Osteocyte (in vitro differentiated cells): ENCODE measurements around the gene FAM114A2. TPM values are rescaled to one million over a fixed set of nuclear protein-coding genes. Genes with fewer than 3 reads are reported as not detected.

Experiments used
- DNase-seq: peaks from one replicate; pipeline ENCODE4 v3.0.0; 2021; ENCODE audit warnings: mixed read lengths; ENCODE audit not compliant: unreplicated experiment; ENCODE audit errors: extremely low spot score
- H3K27ac Mint-ChIP-seq: one replicate; pipeline ENCODE4 v1.8.0; 2021; ENCODE audit warnings: mild to moderate bottlenecking, mixed read lengths; ENCODE audit not compliant: unreplicated experiment
- H3K27me3 Mint-ChIP-seq: one replicate; pipeline ENCODE4 v1.8.0; 2021; ENCODE audit warnings: mixed read lengths; ENCODE audit not compliant: unreplicated experiment
- H3K36me3 Mint-ChIP-seq: one replicate; pipeline ENCODE4 v1.8.0; 2021; ENCODE audit warnings: mixed read lengths; ENCODE audit not compliant: unreplicated experiment
- H3K4me1 Mint-ChIP-seq: one replicate; pipeline ENCODE4 v1.8.0; 2021; ENCODE audit warnings: mixed read lengths; ENCODE audit not compliant: unreplicated experiment
- H3K4me3 Mint-ChIP-seq: one replicate; pipeline ENCODE4 v1.8.0; 2021; ENCODE audit warnings: mild to moderate bottlenecking, moderate library complexity, mixed read lengths; ENCODE audit not compliant: unreplicated experiment
- H3K9me3 Mint-ChIP-seq: one replicate; pipeline ENCODE4 v1.8.0; 2021; ENCODE audit warnings: mixed read lengths; ENCODE audit not compliant: unreplicated experiment
- CTCF ChIP-seq: fragments of 200-600 bp; sonication (generic); IDR thresholded peaks from 2 replicates; pipeline ENCODE4 v1.5.0; 2021; ENCODE audit warnings: antibody characterized with exemption, mild to moderate bottlenecking, moderate library complexity
- long read RNA-seq: library from polyadenylated mRNA; unstranded; transcript quantifications from one replicate; pipeline ENCODE4 v2.0.0, GENCODE V29; 2021
- total RNA-seq: library from RNA; stranded (reverse); gene quantifications from 2 replicates; pipeline ENCODE4 v1.2.1, GENCODE V29; 2021

The FAM114A2 gene
- total RNA-seq: 31.0 and 35.6 TPM in 2 replicates
- long read RNA-seq, full-length matches to known transcripts: 209 of 263 reads
- long read RNA-seq, partial matches to known transcripts: 9 of 263 reads
- long read RNA-seq, other reads (novel, unspliced or antisense): 45 of 263 reads

GRCh38 chr5:154038707-154039457 lies at the start of gene FAM114A2, which contains the start of gene MFAP3:
Gene FAM114A2, minus strand, starts transcription at chr5:154038910. Its CDS starts 3,957 bp downstream, at chr5:154034953.
Gene MFAP3, plus strand, starts transcription at chr5:154038967. Its CDS starts 10,756 bp downstream, at chr5:154049723.
- no peaks in the 10 kb centered on the region for H3K27me3 Mint-ChIP-seq
- H3K36me3 Mint-ChIP-seq: peaks cover 3% of the 10 kb centered on the region
- DNase-seq: peak; percentile 94
- H3K9me3 Mint-ChIP-seq: no peaks in the 10 kb centered on the region
- peaks cover 16% of the 10 kb centered on the region for H3K4me1 Mint-ChIP-seq
- peak within 1 kb of the TSS; percentile 94 for H3K27ac Mint-ChIP-seq
- no peak for TF ChIP-seq CTCF
- H3K4me3 Mint-ChIP-seq: peak within 1 kb of the TSS; percentile 94

- Mint-ChIP-seq H3K4me1 (peaks cover 27% of the 10 kb centered on the region), H3K36me3 (no peaks in the 10 kb centered on the region), H3K4me3 (no peak overlapping the region), H3K27ac (no peak overlapping the region), H3K9me3 (no peaks in the 10 kb centered on the region), H3K27me3 (no peaks in the 10 kb centered on the region)
- no peak for TF ChIP-seq CTCF
- DNase-seq: peak; percentile 86
Measured at GRCh38 chr5:154087260-154087659, 48.5 kb upstream of the FAM114A2 start.

GRCh38 chr5:154086641-154087040 lies 47.9 kb upstream of the FAM114A2 start:
- H3K36me3 Mint-ChIP-seq: no peaks in the 10 kb centered on the region
- H3K27ac Mint-ChIP-seq: no peak overlapping the region
- H3K4me3 Mint-ChIP-seq: no peak overlapping the region
- no peak for TF ChIP-seq CTCF
- no peak for DNase-seq
- H3K9me3 Mint-ChIP-seq: no peaks in the 10 kb centered on the region
- peaks cover 21% of the 10 kb centered on the region for H3K4me1 Mint-ChIP-seq
- no peaks in the 10 kb centered on the region for H3K27me3 Mint-ChIP-seq

GRCh38 chr5:154086146-154086545 lies 47.4 kb upstream of the FAM114A2 start:
- H3K36me3 Mint-ChIP-seq: no peaks in the 10 kb centered on the region
- peak overlapping the region; percentile 5 for H3K27ac Mint-ChIP-seq
- DNase-seq: no peak
- no peak for TF ChIP-seq CTCF
- no peaks in the 10 kb centered on the region for H3K9me3 Mint-ChIP-seq
- H3K27me3 Mint-ChIP-seq: no peaks in the 10 kb centered on the region
- no peak overlapping the region for H3K4me3 Mint-ChIP-seq
- peaks cover 24% of the 10 kb centered on the region for H3K4me1 Mint-ChIP-seq

- no peak for DNase-seq
- H3K4me1 Mint-ChIP-seq: peaks cover 24% of the 10 kb centered on the region
- no peaks in the 10 kb centered on the region for H3K9me3 Mint-ChIP-seq
- no peaks in the 10 kb centered on the region for H3K27me3 Mint-ChIP-seq
- no peaks in the 10 kb centered on the region for H3K36me3 Mint-ChIP-seq
- TF ChIP-seq CTCF: no peak
- H3K4me3 Mint-ChIP-seq: no peak overlapping the region
- no peak overlapping the region for H3K27ac Mint-ChIP-seq
Measured at GRCh38 chr5:154084062-154084639, 45.4 kb upstream of the FAM114A2 start.
